ENCODE results near the gene FNIP1. TPM values are rescaled to one million over a fixed set of nuclear protein-coding genes. Genes with fewer than 3 reads are reported as not detected.
A peak's percentile ranks its signal among the peaks of the same experiment; 100 is the strongest.

FNIP1 gene
- total and polyA plus RNA-seq, 9 of the 15 experiments (the other 6 are each of a cell fraction or from before 2014, with no cell fraction given) = 5.0 to 32.8 (median 18.4) TPM

GRCh38 chr5:131634238-131634637 lies 162.6 kb downstream of the FNIP1 start:
- peaks cover 20% of the 10 kb centered on the region for H4K20me1 ChIP-seq (replicated peaks; ENCODE audit: control insufficient read depth, insufficient read depth, low read length)
- ATAC-seq (no peak), DNase-seq (ENCODE audit: extremely low read depth in 1 of 4, low spot score in 3 of 4) (no peak), FAIRE-seq (no peak)
- ChIA-PET CTCF (ENCODE audit: low intra/inter-chr PET ratio) (no interaction called here), POLR2A (no interaction called here)
- H3K4me2 ChIP-seq (ENCODE audit: insufficient read depth, low read length) = peak overlapping the region; percentile 99
- peak overlapping the region; percentile 70 for H3K4me3 ChIP-seq
- 0% methylated on average over 4 of the region's 4 CpGs for WGBS (ENCODE audit: insufficient coverage, low coverage, missing lambda C conversion rate)
- H3K9me3 ChIP-seq (replicated peaks; ENCODE audit: control insufficient read depth, insufficient read depth, low read depth, low read length) = no peaks in the 10 kb centered on the region
- 0 out of 2 replicates have a peak overlapping the region, but pooled peaks have one; percentile 84 for H2AFZ ChIP-seq (ENCODE audit: low read depth, low read length)
- peaks cover 58% of the 10 kb centered on the region for H3K79me2 ChIP-seq (ENCODE audit: control insufficient read depth, insufficient read depth, low read length)
- H3K9me1 ChIP-seq (ENCODE audit: control insufficient read depth, insufficient read depth, low read length) = peaks cover 4% of the 10 kb centered on the region
- intact Hi-C loops (cut with micrococcal nuclease) = loop anchor here (2.0 kb wide), 2 partner anchors 45 to 163 kb away; partner anchors contain the start of gene FNIP1
- H3K27me3 ChIP-seq (ENCODE audit: control insufficient read depth in 2 of 2, insufficient read depth in 2 of 2, low read length in 2 of 2) = no peaks in the 10 kb centered on the region
- H3K36me3 ChIP-seq (ENCODE audit: control insufficient read depth, insufficient read depth, low read length) = peaks cover 15% of the 10 kb centered on the region
- no TSS peak for BruUV-seq (replicated peaks)
- peak; percentile 5; the same call in 1 of the 2 replicates for TF ChIP-seq ELF1 (tag; IDR thresholded peaks at IDR 0.05)
- no peak for TF ChIP-seq GTF2F1 (IDR thresholded peaks at IDR 0.05; ENCODE audit: low read depth, low read length)
- TF ChIP-seq BCLAF1 (IDR thresholded peaks at IDR 0.05; ENCODE audit: borderline replicate concordance in 1 of 2, control insufficient read depth in 1 of 2, low read depth in 2 of 2, low read length in 1 of 2) = 0 out of 4 replicates have a peak, but pooled peaks of 1 of the 2 experiments have one; percentile 26
- TF ChIP-seq KLF10 (CRISPR knock-in tag; IDR thresholded peaks at IDR 0.05) = no peak
- 0 out of 2 replicates have a peak, but pooled peaks have one; percentile 5 for TF ChIP-seq ARID3A (IDR thresholded peaks at IDR 0.05; ENCODE audit: borderline replicate concordance, low read depth, low read length)
- TF ChIP-seq CEBPG (CRISPR knock-in tag; IDR thresholded peaks at IDR 0.05) = no peak
- TF ChIP-seq CEBPG (tag; conservative IDR thresholded peaks at IDR 0.05 in 1 of 2, IDR thresholded peaks at IDR 0.05 in 1 of 2) = 0 out of 4 replicates have a peak, but pooled peaks of 1 of the 2 experiments have one; percentile 31
- peak overlapping the region; percentile 92 to 100 for H3K9ac ChIP-seq (ENCODE audit: insufficient read depth in 1 of 2, low read depth in 2 of 2, low read length in 2 of 2)
- H3K27ac ChIP-seq (ENCODE audit: extremely low read depth, low read depth, low read length) = peak overlapping the region; percentile 99
- in situ Hi-C loops (cut with MboI) = no loop called here
- peaks cover 23 to 48% of the 10 kb centered on the region in 2 experiments; a peak in 4 of 5 replicates for H3K4me1 ChIP-seq (replicated peaks in 1 of 2; ENCODE audit: control insufficient read depth in 2 of 2, insufficient read depth in 2 of 2, low read length in 2 of 2)

All from K562 (cell line).